Astrocyte (in vitro differentiated cells and primary cell): ENCODE measurements around the gene NOBOX. TPM values are rescaled to one million over a fixed set of nuclear protein-coding genes. Genes with fewer than 3 reads are reported as not detected.

Experiments used
- DNase-seq: peaks from one replicate; pipeline ENCODE4 v3.0.0-alpha.2; 2010; ENCODE audit warnings: low read depth
- FAIRE-seq: peaks from 2 replicates; lab custom pipeline; 2011; peaks lifted over from hg19 to GRCh38; lab: Jason Lieb, UNC
- H2AFZ ChIP-seq: 2 replicates; pipeline ENCODE4 v1.6.0; 2012; ENCODE audit warnings: low read depth, low read length, inconsistent platforms
- H3K27ac ChIP-seq: 2 replicates; pipeline ENCODE4 v1.5.1; 2011; ENCODE audit warnings: low read depth, low read length, inconsistent platforms
- H3K27me3 ChIP-seq: 2 replicates; pipeline ENCODE4 v1.6.0; 2011; ENCODE audit warnings: low read length, inconsistent platforms; ENCODE audit not compliant: insufficient read depth
- H3K36me3 ChIP-seq: 2 replicates; pipeline ENCODE4 v1.5.1; 2011; ENCODE audit warnings: low read length, inconsistent platforms; ENCODE audit not compliant: insufficient read depth
- H3K4me1 ChIP-seq: 2 replicates; pipeline ENCODE4 v1.5.1; 2011; ENCODE audit warnings: low read length, inconsistent platforms; ENCODE audit not compliant: insufficient read depth
- H3K4me2 ChIP-seq: 2 replicates; pipeline ENCODE4 v1.6.0; 2012; ENCODE audit warnings: low read length, inconsistent platforms
- H3K4me3 ChIP-seq: 2 replicates; pipeline ENCODE4 v1.5.1; 2011; ENCODE audit warnings: low read depth, mild to moderate bottlenecking, low read length, inconsistent platforms; ENCODE audit not compliant: insufficient read depth
- H3K79me2 ChIP-seq: 2 replicates; pipeline ENCODE4 v1.6.0; 2012; ENCODE audit warnings: mild to moderate bottlenecking, low read length, inconsistent platforms; ENCODE audit not compliant: insufficient read depth
- H3K9ac ChIP-seq: 2 replicates; pipeline ENCODE4 v1.6.0; 2012; ENCODE audit warnings: mild to moderate bottlenecking, low read length, inconsistent platforms
- H3K9me3 ChIP-seq: 2 replicates; pipeline ENCODE4 v1.5.1; 2012; ENCODE audit warnings: low read depth, mild to moderate bottlenecking, low read length, inconsistent platforms; ENCODE audit not compliant: insufficient read depth
- H4K20me1 ChIP-seq: 2 replicates; pipeline ENCODE4 v1.6.0; 2012; ENCODE audit warnings: low read length, inconsistent platforms; ENCODE audit not compliant: insufficient read depth
- H3K27ac Mint-ChIP-seq: one replicate; pipeline ENCODE4 v1.8.0; 2021; ENCODE audit warnings: mild to moderate bottlenecking, mixed read lengths; ENCODE audit not compliant: unreplicated experiment
- H3K27me3 Mint-ChIP-seq: one replicate; pipeline ENCODE4 v1.8.0; 2021; ENCODE audit warnings: low read depth, mixed read lengths; ENCODE audit not compliant: unreplicated experiment
- H3K36me3 Mint-ChIP-seq: one replicate; pipeline ENCODE4 v1.8.0; 2021; ENCODE audit warnings: low read depth, mixed read lengths; ENCODE audit not compliant: unreplicated experiment
- H3K4me1 Mint-ChIP-seq: one replicate; pipeline ENCODE4 v1.8.0; 2021; ENCODE audit warnings: low read depth, mixed read lengths; ENCODE audit not compliant: unreplicated experiment
- H3K4me3 Mint-ChIP-seq: one replicate; pipeline ENCODE4 v1.8.0; 2021; ENCODE audit warnings: mild to moderate bottlenecking, moderate library complexity, mixed read lengths; ENCODE audit not compliant: unreplicated experiment
- H3K9me3 Mint-ChIP-seq: one replicate; pipeline ENCODE4 v1.8.0; 2021; ENCODE audit warnings: mild to moderate bottlenecking, mixed read lengths; ENCODE audit not compliant: unreplicated experiment
- EZH2 ChIP-seq: IDR thresholded peaks from 2 replicates; pipeline ENCODE4 v1.6.1; 2012; ENCODE audit warnings: mild to moderate bottlenecking, low read length, inconsistent platforms; ENCODE audit not compliant: insufficient read depth
- total RNA-seq: library from RNA; stranded (reverse); gene quantifications from 2 replicates; pipeline ENCODE4 v1.2.1, GENCODE V29; 2021
- TF ChIP-seq, protein P1 (sequence below): IDR thresholded peaks from 2 replicates; pipeline ENCODE4 v1.5.1; 2011; ENCODE audit warnings: low read depth, mild to moderate bottlenecking, inconsistent platforms, low read length, moderate library complexity; ENCODE audit not compliant: insufficient read depth

NOBOX gene
- total RNA-seq, 1 donor from 2014 or later: not detected

GRCh38 chr7:144397086-144397485 lies 6.4 kb downstream of the NOBOX start:
- H3K9me3 ChIP-seq: no peaks in the 10 kb centered on the region
- H2AFZ ChIP-seq: no peak overlapping the region
- Mint-ChIP-seq H3K9me3 (no peaks in the 10 kb centered on the region), H3K4me1 (no peaks in the 10 kb centered on the region), H3K36me3 (no peaks in the 10 kb centered on the region), H3K27ac (no peak overlapping the region), H3K27me3 (peaks cover 32% of the 10 kb centered on the region), H3K4me3 (no peak overlapping the region)
- DNase-seq: no peak
- no peak for FAIRE-seq
- no peak overlapping the region for H3K4me2 ChIP-seq
- H3K27me3 ChIP-seq: peaks cover 2% of the 10 kb centered on the region
- no peak overlapping the region for H3K4me3 ChIP-seq
- H4K20me1 ChIP-seq: no peaks in the 10 kb centered on the region
- no peak overlapping the region for H3K9ac ChIP-seq
- no peak for TF ChIP-seq EZH2
- TF ChIP-seq, protein P1, sequence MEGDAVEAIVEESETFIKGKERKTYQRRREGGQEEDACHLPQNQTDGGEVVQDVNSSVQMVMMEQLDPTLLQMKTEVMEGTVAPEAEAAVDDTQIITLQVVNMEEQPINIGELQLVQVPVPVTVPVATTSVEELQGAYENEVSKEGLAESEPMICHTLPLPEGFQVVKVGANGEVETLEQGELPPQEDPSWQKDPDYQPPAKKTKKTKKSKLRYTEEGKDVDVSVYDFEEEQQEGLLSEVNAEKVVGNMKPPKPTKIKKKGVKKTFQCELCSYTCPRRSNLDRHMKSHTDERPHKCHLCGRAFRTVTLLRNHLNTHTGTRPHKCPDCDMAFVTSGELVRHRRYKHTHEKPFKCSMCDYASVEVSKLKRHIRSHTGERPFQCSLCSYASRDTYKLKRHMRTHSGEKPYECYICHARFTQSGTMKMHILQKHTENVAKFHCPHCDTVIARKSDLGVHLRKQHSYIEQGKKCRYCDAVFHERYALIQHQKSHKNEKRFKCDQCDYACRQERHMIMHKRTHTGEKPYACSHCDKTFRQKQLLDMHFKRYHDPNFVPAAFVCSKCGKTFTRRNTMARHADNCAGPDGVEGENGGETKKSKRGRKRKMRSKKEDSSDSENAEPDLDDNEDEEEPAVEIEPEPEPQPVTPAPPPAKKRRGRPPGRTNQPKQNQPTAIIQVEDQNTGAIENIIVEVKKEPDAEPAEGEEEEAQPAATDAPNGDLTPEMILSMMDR: no peak
- H3K27ac ChIP-seq: no peak overlapping the region
- no peaks in the 10 kb centered on the region for H3K36me3 ChIP-seq
- no peaks in the 10 kb centered on the region for H3K79me2 ChIP-seq
- H3K4me1 ChIP-seq: no peaks in the 10 kb centered on the region

DNA sequence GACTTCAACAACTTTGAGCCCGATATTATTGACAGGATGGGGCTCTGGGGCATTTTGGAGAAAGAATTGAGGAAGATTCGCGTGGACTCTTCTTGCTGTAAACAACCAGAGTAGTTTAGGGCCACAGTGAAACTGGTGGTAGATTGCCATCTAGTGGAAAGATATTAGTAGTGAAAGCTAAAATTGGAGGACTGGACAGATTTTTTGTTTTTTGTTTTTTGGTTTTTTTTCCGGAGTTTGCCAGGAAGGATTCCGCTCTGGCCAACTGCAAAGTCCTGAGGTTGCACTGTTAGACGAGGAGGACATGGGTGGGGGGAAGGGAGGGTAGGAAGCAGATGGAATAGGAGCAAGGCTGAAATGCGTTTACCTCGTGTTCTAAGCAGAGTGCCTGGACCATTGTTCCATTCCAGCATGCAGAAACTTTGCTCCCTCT lies 11.7 kb downstream of the NOBOX start:
- H3K27ac Mint-ChIP-seq: no peak overlapping the region
- H3K4me3 ChIP-seq: peak overlapping the region; percentile 20

DNA sequence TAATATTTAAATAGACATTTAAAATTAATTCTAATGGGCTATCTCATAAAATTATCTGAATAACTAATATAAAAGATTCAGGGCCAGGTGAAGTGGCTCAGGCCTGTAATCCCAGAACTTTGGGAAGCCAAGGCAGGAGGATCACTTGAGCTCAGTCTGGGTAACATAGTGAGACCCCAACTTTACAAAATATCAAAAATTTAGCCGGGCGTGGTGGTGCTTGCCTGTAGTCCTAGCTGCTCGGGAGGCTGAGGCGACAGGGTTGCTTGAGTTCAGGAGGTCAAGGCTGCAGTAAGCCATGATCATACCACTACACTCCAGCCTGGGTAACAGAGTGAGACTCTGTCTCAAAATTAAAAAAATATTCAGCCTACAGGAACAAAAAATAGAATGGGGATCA lies 12.5 kb downstream of the NOBOX start:
- Mint-ChIP-seq H3K4me3 (no peak overlapping the region), H3K27ac (peak overlapping the region; percentile 42), H3K27me3 (no peaks in the 10 kb centered on the region), H3K4me1 (peaks cover 26% of the 10 kb centered on the region), H3K36me3 (no peaks in the 10 kb centered on the region), H3K9me3 (no peaks in the 10 kb centered on the region)
- no peak overlapping the region for H3K9ac ChIP-seq
- H3K79me2 ChIP-seq: no peaks in the 10 kb centered on the region
- no peaks in the 10 kb centered on the region for H3K9me3 ChIP-seq
- no peaks in the 10 kb centered on the region for H3K36me3 ChIP-seq
- no peak for DNase-seq
- no peak overlapping the region for H3K4me3 ChIP-seq
- H3K27ac ChIP-seq: no peak overlapping the region
- no peaks in the 10 kb centered on the region for H4K20me1 ChIP-seq
- H3K27me3 ChIP-seq: no peaks in the 10 kb centered on the region
- H3K4me2 ChIP-seq: no peak overlapping the region
- TF ChIP-seq, protein P1: no peak
- TF ChIP-seq EZH2: no peak
- no peak for FAIRE-seq
- no peak overlapping the region for H2AFZ ChIP-seq
- peaks cover 16% of the 10 kb centered on the region for H3K4me1 ChIP-seq

More for the DNA sequence above, 11.7 kb downstream of the NOBOX start:
- Mint-ChIP-seq H3K27me3 (peaks cover 4% of the 10 kb centered on the region), H3K4me3 (no peak overlapping the region), H3K4me1 (peaks cover 20% of the 10 kb centered on the region), H3K9me3 (no peaks in the 10 kb centered on the region), H3K36me3 (no peaks in the 10 kb centered on the region)
- peak overlapping the region; percentile 61 for H3K9ac ChIP-seq
- H3K36me3 ChIP-seq: no peaks in the 10 kb centered on the region
- no peaks in the 10 kb centered on the region for H4K20me1 ChIP-seq
- no peak overlapping the region for H3K27ac ChIP-seq
- no peaks in the 10 kb centered on the region for H3K9me3 ChIP-seq
- DNase-seq (peak; percentile 27), FAIRE-seq (no peak)
- peaks cover 8% of the 10 kb centered on the region for H3K4me1 ChIP-seq
- no peak for TF ChIP-seq EZH2
- TF ChIP-seq, protein P1: peak; percentile 71
- H3K27me3 ChIP-seq: no peaks in the 10 kb centered on the region
- H3K79me2 ChIP-seq: no peaks in the 10 kb centered on the region
- H2AFZ ChIP-seq: peak overlapping the region; percentile 80
- H3K4me2 ChIP-seq: peak overlapping the region; percentile 75
